ENCODE data around the gene PYY. TPM values are rescaled to one million over a fixed set of nuclear protein-coding genes. Genes with fewer than 3 reads are reported as not detected.

The PYY gene
- total RNA-seq, 4 donors from 2014 or later = not detected

DNA sequence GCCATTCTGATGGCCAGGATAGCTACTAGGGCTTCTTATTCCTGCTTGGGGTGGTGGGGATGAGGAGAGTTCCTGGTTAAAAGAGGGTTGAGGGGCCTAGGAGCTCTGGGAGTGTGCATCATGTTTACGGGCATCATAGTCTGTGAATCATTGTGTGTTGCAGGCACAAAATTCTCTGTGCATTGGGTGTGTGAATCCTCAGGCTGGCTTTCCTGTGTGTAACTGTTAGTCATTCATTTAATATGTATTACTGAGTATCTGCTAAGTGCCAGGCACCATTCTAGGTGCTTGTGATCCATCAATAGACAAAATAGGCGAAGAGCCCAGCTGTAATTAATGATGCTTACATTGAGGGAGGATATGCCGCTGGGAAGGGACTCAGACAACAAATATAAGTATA, 17.3 kb downstream of the PYY start:
- no peak for TF ChIP-seq CTCF (IDR thresholded peaks at IDR 0.05; ENCODE audit: low read depth)

DNA sequence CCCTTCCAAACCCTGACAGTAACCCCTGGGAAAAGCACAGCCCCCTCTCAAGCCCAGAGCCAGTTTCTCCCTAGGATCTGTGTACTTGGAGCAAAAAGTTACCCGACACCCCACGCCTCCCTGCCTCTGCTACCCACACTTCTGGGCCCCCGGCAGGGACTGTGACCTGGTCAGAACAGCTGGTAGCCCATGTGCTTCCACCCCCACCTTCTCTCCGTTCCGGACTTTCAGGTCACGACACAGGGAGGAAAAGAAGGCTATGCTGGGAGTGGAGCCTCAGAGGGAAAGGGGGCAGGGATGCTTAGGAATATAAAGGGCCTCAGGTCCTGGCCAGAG, 17.8 kb downstream of the PYY start:
- TF ChIP-seq CTCF (IDR thresholded peaks at IDR 0.05; ENCODE audit: low read depth) = no peak

GRCh38 chr17:43935204-43935925, 18.4 kb downstream of the PYY start:
- no peak for TF ChIP-seq CTCF (IDR thresholded peaks at IDR 0.05; ENCODE audit: low read depth)

- no peak for TF ChIP-seq CTCF (IDR thresholded peaks at IDR 0.05; ENCODE audit: low read depth)
These were observed 20.8 kb downstream of the PYY start for GRCh38 chr17:43932923-43933322.

- TF ChIP-seq CTCF (IDR thresholded peaks at IDR 0.05; ENCODE audit: low read depth) = no peak
These were observed 21.4 kb downstream of the PYY start for GRCh38 chr17:43932357-43932756.

GRCh38 chr17:43931062-43931571, 22.6 kb downstream of the PYY start:
- TF ChIP-seq CTCF (IDR thresholded peaks at IDR 0.05; ENCODE audit: low read depth) = no peak

DNA sequence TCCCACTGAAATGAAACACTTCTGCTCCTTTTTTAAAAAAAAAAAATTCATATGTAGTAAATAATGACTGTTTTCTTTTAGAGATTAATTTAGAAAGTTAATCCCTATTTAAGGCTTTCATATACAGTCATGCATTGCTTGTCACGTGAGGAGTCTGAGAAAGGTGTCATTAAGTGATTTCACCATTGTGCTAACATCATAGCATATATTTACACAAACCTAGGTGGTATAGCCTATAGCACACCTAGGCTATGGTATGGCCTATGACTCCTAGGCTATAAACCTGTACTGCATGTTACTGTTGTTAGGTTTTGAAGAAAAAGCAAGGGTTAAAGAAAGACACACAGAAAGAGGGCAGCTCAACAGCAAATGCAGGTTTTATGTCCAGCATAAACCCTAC, 25.1 kb downstream of the PYY start:
- no peak for TF ChIP-seq CTCF (IDR thresholded peaks at IDR 0.05; ENCODE audit: low read depth)

Data from subcutaneous adipose tissue (tissue), 4 donors.